ENCODE measurements around the gene TEX101.
"Not testable (repeated sequence)": the region's sequence is repeated elsewhere in the genome, so short reads cannot be mapped to it uniquely, and the experiment has no call there.

TEX101 gene

GRCh38 chr19:43414554-43414953 lies at the start of gene TEX101:
Gene TEX101, plus strand, starts transcription at chr19:43414890. Its CDS starts 1,030 bp downstream, at chr19:43415920.
- H3K4me1 ChIP-seq (ENCODE audit: insufficient read depth, low read length): no peaks in the 10 kb centered on the region

GRCh38 chr19:43365677-43366076 lies 49.0 kb upstream of the TEX101 start:
- H4K20me1 ChIP-seq (ENCODE audit: insufficient read depth, low read length); H3K4me3 ChIP-seq (ENCODE audit: low read depth in 1 of 2, low read length in 2 of 2); ATAC-seq (ENCODE audit: insufficient read depth, low read depth); H3K4me1 ChIP-seq (ENCODE audit: insufficient read depth, low read length); H3K4me2 ChIP-seq (ENCODE audit: insufficient read depth, low read length); H2AFZ ChIP-seq (ENCODE audit: low read depth, low read length); H3K9me3 ChIP-seq (ENCODE audit: insufficient read depth, low read length, severe bottlenecking); DNase-seq; H3K36me3 ChIP-seq (ENCODE audit: insufficient read depth, low read length); H3K27ac ChIP-seq (ENCODE audit: low read length); H3K79me2 ChIP-seq (ENCODE audit: insufficient read depth, low read length); H3K27me3 ChIP-seq (ENCODE audit: insufficient read depth, low read length, poor library complexity); H3K9ac ChIP-seq (ENCODE audit: low read depth, low read length): not testable (repeated sequence)

More at GRCh38 chr19:43414554-43414953, at the start of gene TEX101:
- Histone ChIP-seq H3K9me3 (ENCODE audit: insufficient read depth, low read length, severe bottlenecking) (no peaks in the 10 kb centered on the region), H3K79me2 (ENCODE audit: insufficient read depth, low read length) (no peaks in the 10 kb centered on the region), H2AFZ (ENCODE audit: low read depth, low read length) (no peak within 1 kb of the TSS), H3K27me3 (ENCODE audit: insufficient read depth, low read length, poor library complexity) (no peaks in the 10 kb centered on the region), H3K36me3 (ENCODE audit: insufficient read depth, low read length) (no peaks in the 10 kb centered on the region), H3K9ac (ENCODE audit: low read depth, low read length) (no peak within 1 kb of the TSS), H4K20me1 (ENCODE audit: insufficient read depth, low read length) (no peaks in the 10 kb centered on the region), H3K4me3 (ENCODE audit: low read depth in 1 of 2, low read length in 2 of 2) (no peak within 1 kb of the TSS), H3K4me2 (ENCODE audit: insufficient read depth, low read length) (no peak within 1 kb of the TSS), H3K27ac (ENCODE audit: low read length) (no peak within 1 kb of the TSS)
- TF ChIP-seq EZH2 (IDR thresholded peaks at IDR 0.05; ENCODE audit: borderline replicate concordance, low read depth, low read length, severe bottlenecking) (no peak), CTCF (IDR thresholded peaks at IDR 0.05; ENCODE audit: borderline replicate concordance, extremely low read depth, low read length, poor library complexity, severe bottlenecking) (no peak)
- DNase-seq (no peak), ATAC-seq (ENCODE audit: insufficient read depth, low read depth) (no peak)

- Histone ChIP-seq H4K20me1 (ENCODE audit: insufficient read depth, low read length) (no peaks in the 10 kb centered on the region), H3K4me3 (ENCODE audit: low read depth in 1 of 2, low read length in 2 of 2) (no peak overlapping the region), H2AFZ (ENCODE audit: low read depth, low read length) (no peak overlapping the region), H3K4me1 (ENCODE audit: insufficient read depth, low read length) (no peaks in the 10 kb centered on the region), H3K27ac (ENCODE audit: low read length) (no peak overlapping the region), H3K36me3 (ENCODE audit: insufficient read depth, low read length) (no peaks in the 10 kb centered on the region), H3K27me3 (ENCODE audit: insufficient read depth, low read length, poor library complexity) (no peaks in the 10 kb centered on the region), H3K9me3 (ENCODE audit: insufficient read depth, low read length, severe bottlenecking) (no peaks in the 10 kb centered on the region), H3K9ac (ENCODE audit: low read depth, low read length) (no peak overlapping the region), H3K4me2 (ENCODE audit: insufficient read depth, low read length) (no peak overlapping the region), H3K79me2 (ENCODE audit: insufficient read depth, low read length) (no peaks in the 10 kb centered on the region)
- TF ChIP-seq EZH2 (IDR thresholded peaks at IDR 0.05; ENCODE audit: borderline replicate concordance, low read depth, low read length, severe bottlenecking) (no peak), CTCF (IDR thresholded peaks at IDR 0.05; ENCODE audit: borderline replicate concordance, extremely low read depth, low read length, poor library complexity, severe bottlenecking) (no peak)
- no peak for ATAC-seq (ENCODE audit: insufficient read depth, low read depth)
- no peak for DNase-seq
Measured at GRCh38 chr19:43367822-43368221, 46.9 kb upstream of the TEX101 start.

GRCh38 chr19:43368897-43369296 lies 45.8 kb upstream of the TEX101 start:
- H3K4me2 ChIP-seq (ENCODE audit: insufficient read depth, low read length); H3K27ac ChIP-seq (ENCODE audit: low read length); DNase-seq; H2AFZ ChIP-seq (ENCODE audit: low read depth, low read length); H3K79me2 ChIP-seq (ENCODE audit: insufficient read depth, low read length); H3K9me3 ChIP-seq (ENCODE audit: insufficient read depth, low read length, severe bottlenecking); H3K4me1 ChIP-seq (ENCODE audit: insufficient read depth, low read length); H3K27me3 ChIP-seq (ENCODE audit: insufficient read depth, low read length, poor library complexity); H3K9ac ChIP-seq (ENCODE audit: low read depth, low read length); H4K20me1 ChIP-seq (ENCODE audit: insufficient read depth, low read length); ATAC-seq (ENCODE audit: insufficient read depth, low read depth); H3K36me3 ChIP-seq (ENCODE audit: insufficient read depth, low read length); H3K4me3 ChIP-seq (ENCODE audit: low read depth in 1 of 2, low read length in 2 of 2): not testable (repeated sequence)
